H9 (cell line): ENCODE data around the gene NARF. TPM values are rescaled to one million over a fixed set of nuclear protein-coding genes. Genes with fewer than 3 reads are reported as not detected.

Source experiments
- DNase-seq: peaks from one replicate; pipeline ENCODE4 v3.0.0-alpha.2; 2017
- H2AFZ ChIP-seq: one replicate; pipeline ENCODE4 v1.6.1; 2013; ENCODE audit warnings: mild to moderate bottlenecking, low read length, control low read depth, moderate library complexity
- H2AK5ac ChIP-seq: 2 replicates; pipeline ENCODE4 v1.6.1; 2013; ENCODE audit warnings: low read length, control low read depth, mixed read lengths; ENCODE audit not compliant: insufficient read length
- H2BK120ac ChIP-seq: one replicate; pipeline ENCODE4 v1.6.1; 2013; ENCODE audit warnings: low read depth, mild to moderate bottlenecking, low read length, control low read depth, inconsistent platforms; ENCODE audit not compliant: poor library complexity, severe bottlenecking
- H2BK12ac ChIP-seq: 2 replicates; pipeline ENCODE4 v1.6.1; 2013; ENCODE audit warnings: low read length, control low read depth, mixed read lengths, low read depth; ENCODE audit not compliant: insufficient read length
- H2BK15ac ChIP-seq: 2 replicates; pipeline ENCODE4 v1.6.1; 2013; ENCODE audit warnings: low read depth, low read length, control low read depth
- H2BK20ac ChIP-seq: one replicate; pipeline ENCODE4 v1.6.1; 2013; ENCODE audit warnings: low read depth, mild to moderate bottlenecking, low read length, control low read depth, inconsistent platforms; ENCODE audit not compliant: poor library complexity, severe bottlenecking
- H2BK5ac ChIP-seq: 2 replicates; pipeline ENCODE4 v1.6.1; 2013; ENCODE audit warnings: low read length, control low read depth, mixed read lengths; ENCODE audit not compliant: insufficient read length
- H3K14ac ChIP-seq: 2 replicates; pipeline ENCODE4 v1.6.1; 2013; ENCODE audit warnings: low read length, control low read depth; ENCODE audit not compliant: insufficient read depth
- H3K18ac ChIP-seq: 2 replicates; pipeline ENCODE4 v1.6.1; 2013; ENCODE audit warnings: low read depth, mild to moderate bottlenecking, mixed read lengths, low read length, control low read depth; ENCODE audit not compliant: insufficient read length
- H3K23ac ChIP-seq: 2 replicates; pipeline ENCODE4 v1.6.1; 2013; ENCODE audit warnings: low read length, control low read depth, mixed read lengths, low read depth; ENCODE audit not compliant: insufficient read length
- H3K23me2 ChIP-seq: 2 replicates; pipeline ENCODE4 v1.6.1; 2013; ENCODE audit warnings: low read depth, mild to moderate bottlenecking, mixed read lengths, low read length, control low read depth; ENCODE audit not compliant: insufficient read length, poor library complexity, severe bottlenecking
- H3K27ac ChIP-seq: 2 replicates; pipeline ENCODE4 v1.5.1; 2013; ENCODE audit warnings: low read length, control low read depth, mixed read lengths, low read depth; ENCODE audit not compliant: insufficient read length
- H3K27me3 ChIP-seq: 2 replicates; pipeline ENCODE4 v1.6.1; 2013; ENCODE audit warnings: low read length, control low read depth, inconsistent platforms; ENCODE audit not compliant: insufficient read depth
- H3K4ac ChIP-seq: 2 replicates; pipeline ENCODE4 v1.6.1; 2013; ENCODE audit warnings: low read depth, mild to moderate bottlenecking, control low read depth, inconsistent platforms, low read length, moderate library complexity
- H3K4me1 ChIP-seq: 2 replicates; pipeline ENCODE4 v1.6.1; 2013; ENCODE audit warnings: low read length, control low read depth, inconsistent platforms; ENCODE audit not compliant: insufficient read depth
- H3K4me2 ChIP-seq: 2 replicates; pipeline ENCODE4 v1.6.1; 2013; ENCODE audit warnings: low read length, control low read depth, mixed read lengths; ENCODE audit not compliant: insufficient read length, insufficient read depth
- H3K56ac ChIP-seq: 2 replicates; pipeline ENCODE4 v1.6.1; 2013; ENCODE audit warnings: low read depth, mild to moderate bottlenecking, mixed read lengths, low read length, control low read depth; ENCODE audit not compliant: insufficient read length
- H3K79me1 ChIP-seq: 2 replicates; pipeline ENCODE4 v1.6.1; 2013; ENCODE audit warnings: low read depth, mild to moderate bottlenecking, moderate library complexity, low read length, control low read depth, inconsistent platforms; ENCODE audit not compliant: insufficient read depth, poor library complexity, severe bottlenecking
- H3K79me2 ChIP-seq: 2 replicates; pipeline ENCODE4 v1.6.1; 2013; ENCODE audit warnings: low read length, control low read depth, inconsistent platforms; ENCODE audit not compliant: insufficient read depth
- H3K9ac ChIP-seq: 2 replicates; pipeline ENCODE4 v1.6.1; 2013; ENCODE audit warnings: low read length, control low read depth, mixed read lengths; ENCODE audit not compliant: insufficient read length; ENCODE audit errors: extremely low read depth
- H3K9me3 ChIP-seq: one replicate; pipeline ENCODE4 v1.6.1; 2013; ENCODE audit warnings: low read depth, low read length, inconsistent platforms; ENCODE audit not compliant: control insufficient read depth
- H3T11ph ChIP-seq: one replicate; pipeline ENCODE4 v1.6.1; 2013; ENCODE audit warnings: mild to moderate bottlenecking, low read length, control low read depth, inconsistent platforms
- H4K20me1 ChIP-seq: one replicate; pipeline ENCODE4 v1.6.1; 2013; ENCODE audit not compliant: control insufficient read depth, insufficient read length, insufficient read depth
- H4K5ac ChIP-seq: 2 replicates; pipeline ENCODE4 v1.6.1; 2013; ENCODE audit warnings: low read depth, mild to moderate bottlenecking, mixed read lengths, low read length, control low read depth; ENCODE audit not compliant: insufficient read length
- H4K8ac ChIP-seq: replicated peaks from 2 replicates; pipeline ENCODE4 v1.6.1; 2013; ENCODE audit warnings: low read length, control low read depth, mixed read lengths, low read depth; ENCODE audit not compliant: insufficient read length
- H4K91ac ChIP-seq: 2 replicates; pipeline ENCODE4 v1.6.1; 2013; ENCODE audit warnings: low read depth, mild to moderate bottlenecking, moderate library complexity, mixed read lengths, low read length, control low read depth; ENCODE audit not compliant: insufficient read length
- H3K27ac Mint-ChIP-seq, 3 experiments: 2 replicates in 2 of 3; 3 replicates in 1 of 3; pipeline ENCODE4 v1.8.0; 2020 to 2021; ENCODE audit warnings: mixed read lengths in 3 of 3, mild to moderate bottlenecking in 1 of 3, moderate library complexity in 1 of 3
- H3K27me3 Mint-ChIP-seq: 2 replicates; pipeline ENCODE4 v1.8.0; 2021; ENCODE audit warnings: low read depth, mild to moderate bottlenecking, moderate library complexity, mixed read lengths
- H3K36me3 Mint-ChIP-seq, 3 experiments: 2 replicates in 2 of 3; 3 replicates in 1 of 3; pipeline ENCODE4 v1.8.0; 2020 to 2021; ENCODE audit warnings: low read depth in 3 of 3, mixed read lengths in 3 of 3; ENCODE audit not compliant: insufficient read depth in 1 of 3
- H3K4me1 Mint-ChIP-seq, 2 experiments: 2 replicates each; pipeline ENCODE4 v1.8.0; 2020; ENCODE audit warnings: mixed read lengths in 2 of 2
- H3K4me3 Mint-ChIP-seq, 2 experiments: 2 replicates in 1 of 2; 3 replicates in 1 of 2; pipeline ENCODE4 v1.8.0; 2020 to 2021; ENCODE audit warnings: mild to moderate bottlenecking in 2 of 2, mixed read lengths in 2 of 2, moderate library complexity in 1 of 2
- H3K9me3 Mint-ChIP-seq, 2 experiments: 2 replicates in 1 of 2; 3 replicates in 1 of 2; pipeline ENCODE4 v1.8.0; 2020; ENCODE audit warnings: mild to moderate bottlenecking in 2 of 2, mixed read lengths in 2 of 2, moderate library complexity in 1 of 2
- CTCF ChIP-seq: fragments of 200-600 bp; sonication (generic); conservative IDR thresholded peaks from 3 replicates; pipeline ENCODE4 v1.8.0; 2021; ENCODE audit warnings: antibody characterized with exemption, mild to moderate bottlenecking
- WGBS: extraction: QIAGEN DNeasy Blood & Tissue Kit; methylation state at CpG from one replicate; pipeline ENCODE4 v1.1.7; 2013; ENCODE audit warnings: missing lambda C conversion rate, low lambda C conversion rate, mixed read lengths; ENCODE audit not compliant: insufficient read length; ENCODE audit errors: extremely low coverage; 5-methylcytosine and 5-hydroxymethylcytosine counted together
- total RNA-seq: library from RNA; stranded (reverse); gene quantifications from 2 replicates; pipeline ENCODE4 v1.2.1, GENCODE V29; 2021

Gene NARF
- total RNA-seq, 1 experiment from 2014 or later = 124 TPM

GRCh38 chr17:82444941-82445521, 13.5 kb upstream of the NARF start:
- Mint-ChIP-seq H3K4me1 (peaks cover 13 to 31% of the 10 kb centered on the region in 2 experiments), H3K9me3 (no peaks in the 10 kb centered on the region; a peak in 1 of 5 replicates), H3K27me3 (no peaks in the 10 kb centered on the region), H3K27ac (no peak overlapping the region), H3K4me3 (no peak overlapping the region), H3K36me3 (peaks cover 6 to 26% (median 23%) of the 10 kb centered on the region in 3 experiments)
- H3K4me2 ChIP-seq = no peak overlapping the region
- no peaks in the 10 kb centered on the region for H3K27me3 ChIP-seq
- TF ChIP-seq CTCF = no peak
- H3K9me3 ChIP-seq = no peaks in the 10 kb centered on the region
- H4K8ac ChIP-seq = no peak overlapping the region
- no peak overlapping the region for H2BK20ac ChIP-seq
- H2BK12ac ChIP-seq = no peak overlapping the region
- no peaks in the 10 kb centered on the region for H3K23me2 ChIP-seq
- H3K9ac ChIP-seq = no peak overlapping the region
- no peak overlapping the region for H2BK5ac ChIP-seq
- DNase-seq = peak; percentile 26
- no peak overlapping the region for H3K27ac ChIP-seq
- no peaks in the 10 kb centered on the region; the same call in 1 of the 2 replicates for H3K4me1 ChIP-seq
- H2BK120ac ChIP-seq = no peak overlapping the region
- no peak overlapping the region for H3K56ac ChIP-seq
- no peak overlapping the region for H4K5ac ChIP-seq
- H2BK15ac ChIP-seq = no peak overlapping the region
- H4K91ac ChIP-seq = no peak overlapping the region
- no peak overlapping the region for H2AFZ ChIP-seq
- H3K14ac ChIP-seq = no peak overlapping the region
- no peak overlapping the region for H3K18ac ChIP-seq
- H4K20me1 ChIP-seq = no peaks in the 10 kb centered on the region
- WGBS = no CpG with 5 or more reads among the region's 19 CpGs
- H3T11ph ChIP-seq = no peak overlapping the region
- H3K4ac ChIP-seq = no peak overlapping the region
- H2AK5ac ChIP-seq = no peak overlapping the region
- no peaks in the 10 kb centered on the region for H3K79me2 ChIP-seq
- no peaks in the 10 kb centered on the region for H3K79me1 ChIP-seq
- H3K23ac ChIP-seq = no peak overlapping the region
